NOMO-1 (cell line): Measurements from ENCODE around the gene ZNF618.
"Not testable (repeated sequence)": the region's sequence is repeated elsewhere in the genome, so short reads cannot be mapped to it uniquely, and the experiment has no call there.

Experiments used
- DNase-seq, 2 experiments: peaks; one replicate each; lab custom pipeline; 2025; ENCODE audit not compliant: unreplicated experiment in 2 of 2; lab: John Stamatoyannopoulos, UW

The ZNF618 gene

DNA sequence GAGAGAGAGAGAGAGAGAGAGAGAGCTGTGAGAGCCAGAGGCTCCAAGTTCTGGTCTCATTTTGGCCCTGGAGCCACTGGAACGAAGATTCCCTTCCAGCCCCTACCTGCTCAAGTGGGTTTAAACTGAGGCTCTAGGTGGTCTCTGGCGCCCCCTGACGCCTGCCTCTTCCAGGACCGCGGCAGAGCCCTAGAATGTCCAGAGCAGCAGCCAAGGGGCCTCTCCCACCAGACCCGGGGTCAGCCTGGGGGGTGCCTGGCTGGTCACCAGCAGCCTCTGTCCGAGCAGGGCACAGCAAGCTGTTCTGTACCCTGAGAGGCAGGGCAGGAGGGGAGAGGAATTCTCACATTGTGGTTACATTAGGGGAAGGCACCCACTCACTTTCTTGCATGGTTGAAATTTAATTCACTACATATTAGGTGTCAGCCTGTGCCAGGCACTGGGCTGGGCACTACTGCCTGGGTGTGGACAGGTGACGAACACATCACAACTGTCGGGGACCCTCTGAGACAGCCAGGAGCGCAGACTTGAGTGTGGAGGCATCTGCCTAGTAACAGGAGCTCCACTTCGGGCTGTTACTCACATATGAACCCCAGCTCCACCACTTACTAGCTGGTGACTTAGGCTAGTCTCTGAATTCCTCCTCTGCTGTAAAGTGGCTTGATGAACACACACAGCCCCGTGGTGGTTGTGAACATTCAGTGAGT, 157.4 kb downstream of the ZNF618 start:
- peak in 1 of 2 experiments; percentile 7 for DNase-seq

DNA sequence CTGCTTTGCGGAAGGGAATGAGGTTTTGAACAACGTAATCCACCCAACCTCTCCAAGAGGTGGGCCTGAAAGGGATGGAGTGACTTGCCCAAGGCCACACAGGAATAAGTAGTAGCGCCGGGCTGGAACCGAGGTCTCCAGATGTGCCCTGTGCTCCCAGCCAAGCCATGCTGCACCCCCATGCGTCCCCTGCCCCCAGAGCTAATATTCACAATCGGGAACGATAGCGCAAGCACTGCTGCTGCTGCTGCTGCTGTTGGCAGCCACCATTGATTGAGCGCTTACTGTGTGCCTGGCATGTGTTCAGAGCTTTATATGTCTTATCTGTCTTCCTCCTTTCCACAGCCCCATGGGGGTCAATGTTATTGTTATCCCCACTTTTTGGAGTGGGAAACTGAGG, 158.1 kb downstream of the ZNF618 start:
- DNase-seq, result no peak

DNA sequence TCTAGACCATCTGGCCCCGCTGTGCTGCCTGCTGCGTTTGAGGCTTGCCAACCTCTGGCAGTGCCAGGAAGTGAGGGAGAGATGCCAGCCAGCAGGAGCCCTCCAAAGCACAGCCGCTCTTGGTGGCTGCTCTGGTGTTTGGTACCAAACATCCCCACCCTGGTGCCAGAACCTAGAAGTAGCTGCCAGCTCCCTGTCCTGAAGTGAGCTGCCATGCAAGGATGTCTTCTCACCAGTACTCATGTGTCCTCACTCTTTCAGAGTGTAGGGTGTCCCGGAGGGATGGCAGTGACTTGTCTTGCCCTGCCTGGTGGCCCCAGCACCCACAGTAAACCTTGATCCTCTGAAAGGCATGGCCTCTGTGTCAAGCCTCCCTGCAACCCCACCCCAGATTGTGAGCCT, 158.6 kb downstream of the ZNF618 start:
- DNase-seq, result no peak

DNA sequence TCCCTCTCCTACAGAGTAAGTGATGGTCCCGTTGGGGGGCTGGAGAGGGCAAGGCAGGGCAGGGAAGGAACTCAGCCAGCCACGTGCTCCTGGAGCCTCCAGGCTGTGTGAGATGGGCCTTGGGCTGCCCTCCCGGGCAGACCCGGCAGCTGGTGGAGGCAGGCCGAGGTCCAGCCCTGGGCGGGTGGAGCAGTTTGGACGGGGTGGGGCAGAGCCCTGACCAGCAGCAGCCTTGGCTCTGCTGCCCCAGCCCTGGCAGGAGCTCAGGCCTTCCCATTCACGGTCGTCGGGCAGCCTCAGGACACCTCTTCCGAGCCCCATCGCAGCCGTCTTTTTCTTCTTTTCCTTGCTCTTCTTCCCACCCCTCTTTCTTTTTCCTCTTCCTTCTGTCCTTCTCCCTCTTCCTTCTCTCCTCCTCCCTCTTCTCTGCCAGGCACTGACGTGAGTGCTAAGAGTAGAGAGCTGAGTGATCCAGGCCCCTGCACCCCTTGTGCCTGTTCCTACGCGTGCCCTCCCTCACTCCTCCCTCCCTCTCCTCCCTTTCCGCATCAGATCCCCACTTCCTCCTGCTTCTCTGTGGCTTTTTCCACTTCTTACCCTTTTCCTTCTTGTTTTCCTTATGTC, 159.2 kb downstream of the ZNF618 start:
- DNase-seq, result no peak

DNA sequence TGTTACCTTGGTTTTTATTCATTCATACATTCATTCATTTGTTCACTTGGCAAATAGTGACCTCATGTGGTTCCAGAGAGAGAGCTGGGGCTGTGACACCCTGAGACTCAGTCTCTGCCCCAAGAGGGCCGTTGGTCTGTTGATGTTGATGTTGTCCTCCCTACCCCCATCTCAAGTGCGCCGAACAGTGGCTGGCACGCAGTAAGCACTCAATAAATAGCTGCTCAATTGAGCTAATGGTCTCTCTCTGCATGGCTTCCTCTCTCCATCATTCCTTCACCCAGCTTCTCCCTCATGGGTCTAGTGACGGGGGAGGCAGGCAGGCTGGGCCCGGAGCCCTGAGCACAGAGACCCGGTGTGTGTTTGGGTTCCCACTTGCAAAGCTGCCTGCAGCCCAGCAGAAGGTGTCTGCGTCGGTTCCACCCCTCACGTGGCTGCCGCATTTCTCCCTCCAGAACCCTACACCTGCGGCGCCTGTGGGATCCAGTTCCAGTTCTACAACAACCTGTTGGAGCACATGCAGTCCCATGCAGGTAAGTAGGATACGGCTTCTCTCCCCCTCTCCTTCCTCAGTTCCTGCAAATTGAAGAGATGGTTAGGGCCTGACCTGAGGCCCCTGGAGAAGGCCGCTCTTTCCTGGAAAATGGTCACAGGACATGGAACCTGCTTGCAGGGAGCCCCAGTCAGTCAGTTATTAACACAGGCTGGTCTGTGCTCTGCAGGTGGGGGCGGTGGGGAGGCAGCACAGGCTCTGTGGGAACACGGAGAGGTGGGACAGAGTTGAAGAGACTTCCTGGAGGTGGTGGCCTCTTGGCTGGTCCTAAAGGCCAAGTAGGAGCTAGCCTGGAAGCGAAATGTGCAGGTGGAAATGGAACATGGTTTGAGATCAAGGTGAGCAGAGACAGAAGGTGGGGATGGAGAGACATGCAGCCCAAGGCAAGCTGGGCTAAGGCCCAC, 160.0 kb downstream of the ZNF618 start:
- no peak for DNase-seq

DNA sequence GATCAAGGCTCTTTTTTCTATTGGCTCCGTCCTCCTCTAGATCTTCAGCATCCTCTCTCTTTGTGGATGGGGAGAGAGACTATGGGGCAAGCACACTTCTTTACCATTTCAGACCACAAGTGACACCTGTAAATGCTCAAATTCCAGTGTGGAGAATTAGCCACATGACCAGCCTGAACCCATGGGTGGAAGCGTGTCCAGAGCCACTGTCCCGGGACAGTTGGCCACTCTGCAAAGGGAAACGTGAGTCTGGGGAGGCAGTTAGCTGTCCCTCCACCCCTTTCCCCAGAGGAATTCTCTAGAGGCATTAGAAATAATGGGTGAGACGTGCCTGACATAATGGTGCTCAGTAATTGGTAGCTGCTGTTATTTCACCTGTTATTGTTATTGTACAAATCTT, 161.1 kb downstream of the ZNF618 start:
- DNase-seq, result no peak

DNA sequence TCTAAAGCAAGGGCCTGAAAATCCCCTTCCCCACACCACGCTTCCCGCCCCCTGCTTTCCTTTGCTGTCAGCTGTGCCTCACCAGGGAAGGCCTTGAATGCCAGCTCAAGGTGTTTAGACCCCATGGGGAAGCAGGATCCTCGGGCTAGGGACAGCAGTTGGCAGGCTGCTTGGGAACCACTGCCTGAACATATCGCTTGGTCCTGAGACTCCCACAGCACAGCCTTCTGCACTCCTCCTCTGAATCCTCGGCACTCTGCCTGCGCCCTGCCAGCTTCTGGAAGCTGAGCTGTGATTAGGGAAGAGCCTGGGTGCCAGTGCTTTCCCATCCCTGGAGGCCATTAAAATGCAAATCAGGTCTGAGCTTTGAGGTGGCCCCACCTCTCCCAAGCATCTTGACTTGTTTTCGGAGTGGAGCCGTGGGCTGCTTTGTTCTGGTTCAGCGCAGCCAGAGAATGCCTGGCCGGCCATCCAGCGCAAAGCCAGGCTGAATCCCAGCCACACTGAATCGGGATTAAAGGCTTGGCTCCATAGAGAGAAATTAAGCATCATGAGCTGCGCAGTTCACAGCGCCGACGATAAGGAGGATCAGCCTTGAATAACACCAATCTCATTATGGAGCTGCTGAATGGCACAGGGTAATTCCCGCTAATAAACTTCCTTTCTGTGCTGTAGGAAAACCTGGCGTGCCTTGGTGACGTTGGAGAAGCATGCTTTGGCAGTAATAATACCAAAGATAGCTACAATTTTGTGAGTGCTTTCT, 162.0 kb downstream of the ZNF618 start:
- no peak for DNase-seq

DNA sequence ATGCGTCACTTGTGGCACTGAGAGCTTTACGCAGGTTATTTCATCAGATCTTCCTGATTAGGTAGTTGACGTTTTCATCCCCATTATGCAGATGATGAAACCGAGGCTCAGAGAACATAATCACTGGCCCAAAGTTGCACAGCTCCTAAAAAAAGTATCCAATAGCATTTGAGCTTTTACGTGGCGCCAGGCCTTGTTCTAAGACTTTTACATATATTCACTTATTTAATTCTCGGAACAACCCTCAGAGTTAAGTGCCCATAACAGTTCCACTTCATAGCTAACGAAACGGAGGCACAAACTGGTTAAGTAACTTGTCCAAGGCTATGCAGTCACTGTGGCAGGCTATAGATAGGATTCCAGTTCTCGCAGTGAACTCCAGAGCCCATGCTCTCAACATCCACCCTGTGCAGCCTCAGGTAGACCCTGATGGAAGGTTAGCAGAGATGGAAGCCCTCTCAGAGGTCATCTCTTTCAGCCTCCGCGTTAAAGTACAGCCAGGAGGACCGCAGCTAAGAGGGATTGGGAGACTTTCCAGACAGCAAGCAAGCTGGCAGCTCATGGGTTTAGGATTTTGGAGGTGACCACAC, 162.7 kb downstream of the ZNF618 start:
- no peak for DNase-seq

DNA sequence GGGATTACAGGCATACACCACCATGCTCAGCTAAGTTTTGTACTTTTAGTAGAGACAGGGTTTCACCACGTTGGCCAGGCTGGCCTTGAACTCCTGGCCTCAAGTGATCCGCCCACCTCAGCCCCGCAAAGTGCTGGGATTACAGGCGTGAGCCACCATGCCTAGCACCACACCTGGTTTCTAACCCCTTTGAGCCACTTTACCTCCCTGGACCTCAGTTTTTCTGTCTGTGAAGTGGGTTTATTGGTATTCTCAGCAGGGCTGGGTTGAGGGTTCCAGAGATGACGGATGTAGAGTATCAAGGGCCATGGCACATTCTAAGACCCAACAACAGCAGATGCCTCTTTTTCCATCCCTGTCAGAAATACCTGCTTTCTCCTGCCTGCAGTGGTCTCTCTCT, 163.4 kb downstream of the ZNF618 start:
- no peak for DNase-seq

DNA sequence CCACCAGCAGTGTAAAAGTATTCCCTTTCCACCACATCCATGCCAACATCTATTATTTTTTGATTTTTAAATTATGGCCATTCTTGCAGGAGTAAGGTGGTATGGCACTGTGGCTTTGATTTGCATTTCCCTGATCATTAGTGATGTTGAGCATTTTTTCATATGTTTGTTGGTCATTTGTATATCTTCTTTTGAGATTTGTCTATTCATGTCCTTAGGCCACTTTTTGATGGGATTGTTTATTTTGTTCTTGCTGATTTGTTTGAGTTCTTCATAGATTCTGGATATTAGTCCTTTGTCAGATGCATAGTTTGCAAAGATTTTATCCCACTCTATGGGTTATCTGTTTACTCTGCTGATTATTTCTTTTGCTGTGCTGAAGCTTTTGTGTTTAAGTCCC, 167.6 kb downstream of the ZNF618 start:
- DNase-seq, result not testable (repeated sequence)

DNA sequence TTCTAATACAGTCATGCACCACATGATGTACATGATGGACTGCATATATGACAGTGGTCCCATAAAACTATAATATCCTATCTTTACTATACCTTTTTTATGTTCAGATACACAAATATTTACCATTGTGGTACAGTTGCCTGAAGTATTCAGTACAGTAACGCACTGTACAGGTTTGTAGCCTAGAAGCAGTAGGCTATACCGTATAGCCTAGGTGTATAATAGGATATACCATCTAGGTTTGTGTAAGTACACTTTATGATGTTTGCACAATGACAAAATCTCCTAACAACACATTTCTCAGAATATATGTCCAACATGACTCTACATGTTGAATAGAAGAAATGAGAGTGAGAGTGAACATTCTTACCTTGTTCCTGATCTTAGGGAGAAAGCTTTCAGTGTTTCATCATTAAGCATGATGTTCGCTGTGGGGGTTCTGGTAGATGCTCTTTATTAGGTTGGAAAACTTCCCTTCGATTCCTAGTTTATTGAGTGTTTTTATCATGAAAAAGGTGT, 170.2 kb downstream of the ZNF618 start:
- DNase-seq, result no peak

DNA sequence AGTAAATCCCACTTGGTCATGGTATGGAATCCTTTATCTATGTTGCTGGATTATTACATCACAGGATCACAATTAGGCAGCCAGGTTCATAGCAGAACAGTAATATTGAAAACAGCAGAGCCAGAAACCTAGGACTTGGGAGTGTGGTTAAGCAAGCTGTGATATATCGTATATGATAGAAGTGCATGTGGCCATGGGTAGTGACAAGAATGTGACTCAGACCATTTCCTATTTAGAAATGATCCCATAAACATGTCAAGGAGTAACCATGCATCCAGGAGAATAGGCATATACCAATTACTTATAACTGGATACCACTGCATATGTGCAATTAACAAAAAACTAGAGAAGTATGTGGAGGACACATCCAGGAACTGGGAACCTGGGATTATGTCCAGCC, 170.8 kb downstream of the ZNF618 start:
- DNase-seq, result no peak

DNA sequence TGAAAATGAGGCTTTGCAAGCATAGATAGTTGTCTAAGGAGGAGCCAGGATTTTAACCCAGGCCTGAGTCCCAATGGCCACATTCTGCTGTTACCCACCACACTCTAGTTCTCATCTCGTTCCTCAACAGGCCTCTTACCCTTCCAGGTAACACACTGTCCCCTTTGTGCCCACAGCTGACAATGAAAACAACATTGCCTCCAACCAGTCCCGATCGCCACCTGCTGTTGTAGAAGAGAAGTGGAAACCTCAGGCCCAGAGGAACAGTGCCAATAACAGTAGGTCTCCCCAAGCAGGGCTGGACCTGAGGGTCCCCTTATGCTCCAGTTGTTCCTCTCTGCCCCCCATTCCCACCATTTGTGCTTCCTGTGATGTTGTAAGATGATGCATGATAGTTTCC, 171.6 kb downstream of the ZNF618 start:
- DNase-seq, result no peak

DNA sequence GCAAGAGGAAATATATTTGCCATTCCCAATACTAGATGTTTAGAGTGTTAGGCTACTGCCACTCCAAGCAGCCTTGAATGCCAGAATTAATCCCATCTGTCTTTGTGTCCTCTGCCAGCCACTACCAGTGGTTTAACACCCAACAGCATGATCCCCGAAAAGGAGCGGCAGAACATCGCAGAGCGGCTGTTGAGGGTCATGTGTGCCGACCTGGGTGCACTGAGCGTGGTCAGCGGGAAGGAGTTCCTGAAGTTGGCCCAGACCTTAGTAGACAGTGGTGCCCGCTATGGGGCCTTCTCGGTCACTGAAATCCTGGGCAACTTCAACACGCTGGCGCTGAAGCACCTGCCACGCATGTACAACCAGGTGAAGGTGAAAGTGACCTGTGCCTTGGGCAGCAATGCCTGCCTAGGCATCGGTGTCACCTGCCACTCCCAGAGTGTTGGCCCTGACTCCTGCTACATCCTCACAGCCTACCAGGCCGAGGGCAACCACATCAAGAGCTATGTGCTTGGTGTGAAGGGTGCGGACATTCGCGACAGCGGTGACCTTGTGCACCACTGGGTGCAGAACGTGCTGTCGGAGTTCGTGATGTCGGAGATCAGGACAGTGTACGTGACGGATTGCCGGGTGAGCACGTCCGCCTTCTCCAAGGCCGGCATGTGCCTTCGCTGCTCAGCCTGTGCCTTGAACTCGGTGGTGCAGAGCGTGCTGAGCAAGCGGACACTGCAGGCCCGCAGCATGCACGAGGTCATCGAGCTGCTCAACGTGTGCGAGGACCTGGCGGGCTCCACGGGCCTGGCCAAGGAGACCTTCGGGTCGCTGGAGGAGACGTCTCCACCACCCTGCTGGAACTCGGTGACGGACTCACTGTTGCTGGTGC, 172.7 kb downstream of the ZNF618 start:
- DNase-seq, result no peak

DNA sequence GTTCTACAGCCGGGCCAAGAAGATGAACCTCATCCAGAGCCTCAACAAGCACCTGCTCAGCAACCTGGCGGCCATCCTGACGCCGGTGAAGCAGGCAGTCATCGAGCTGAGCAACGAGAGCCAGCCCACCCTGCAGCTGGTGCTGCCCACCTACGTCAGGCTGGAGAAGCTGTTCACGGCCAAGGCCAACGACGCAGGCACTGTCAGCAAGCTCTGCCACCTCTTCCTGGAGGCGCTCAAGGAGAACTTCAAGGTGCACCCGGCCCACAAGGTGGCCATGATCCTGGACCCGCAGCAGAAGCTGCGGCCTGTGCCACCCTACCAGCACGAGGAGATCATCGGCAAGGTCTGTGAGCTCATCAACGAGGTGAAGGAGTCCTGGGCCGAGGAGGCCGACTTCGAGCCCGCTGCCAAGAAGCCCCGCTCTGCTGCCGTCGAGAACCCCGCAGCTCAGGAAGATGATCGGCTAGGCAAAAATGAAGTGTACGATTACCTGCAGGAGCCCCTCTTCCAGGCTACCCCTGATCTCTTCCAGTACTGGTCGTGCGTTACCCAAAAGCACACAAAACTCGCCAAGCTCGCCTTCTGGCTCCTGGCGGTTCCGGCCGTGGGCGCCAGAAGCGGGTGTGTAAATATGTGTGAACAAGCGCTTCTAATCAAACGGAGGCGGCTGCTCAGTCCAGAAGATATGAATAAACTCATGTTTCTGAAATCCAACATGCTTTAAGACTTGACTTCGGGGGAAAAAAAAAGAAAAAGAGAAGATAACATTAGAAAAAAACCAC, 173.5 kb downstream of the ZNF618 start:
- no peak for DNase-seq

DNA sequence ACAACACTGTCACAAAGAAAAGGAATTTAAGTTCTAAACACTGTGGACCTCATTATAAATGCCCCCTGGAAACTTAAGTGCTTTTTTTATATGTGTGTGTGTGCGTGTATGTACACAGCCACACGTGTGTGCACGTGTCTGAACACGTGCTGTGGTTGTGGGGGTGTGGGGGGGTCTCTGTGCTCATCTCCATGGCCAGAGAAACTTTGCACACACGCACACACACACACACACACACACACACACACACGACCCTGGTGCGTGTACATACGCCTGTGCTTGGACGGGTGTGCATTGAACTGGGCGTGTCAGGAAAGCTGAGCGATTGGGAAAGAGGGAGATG, 174.1 kb downstream of the ZNF618 start:
- no peak for DNase-seq

DNA sequence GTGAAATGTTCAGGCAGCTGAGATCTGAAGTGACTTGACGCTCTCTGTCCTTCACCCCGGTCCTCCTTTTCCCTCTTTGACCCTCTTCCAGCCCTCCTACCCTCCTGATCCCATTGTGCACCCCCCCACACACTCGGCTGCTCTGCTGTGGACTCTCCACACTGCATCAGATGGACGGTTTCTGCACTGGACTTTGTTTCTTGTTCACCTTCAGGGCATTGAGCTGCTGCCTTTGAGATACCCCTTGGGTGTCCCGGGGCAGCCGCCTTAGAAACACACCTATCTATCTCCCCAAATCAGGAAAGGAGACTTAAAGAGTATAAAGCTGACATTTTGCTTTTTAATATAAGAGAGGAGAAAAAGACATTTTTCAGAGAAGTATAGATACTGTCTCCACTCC, 174.5 kb downstream of the ZNF618 start:
- no peak for DNase-seq

DNA sequence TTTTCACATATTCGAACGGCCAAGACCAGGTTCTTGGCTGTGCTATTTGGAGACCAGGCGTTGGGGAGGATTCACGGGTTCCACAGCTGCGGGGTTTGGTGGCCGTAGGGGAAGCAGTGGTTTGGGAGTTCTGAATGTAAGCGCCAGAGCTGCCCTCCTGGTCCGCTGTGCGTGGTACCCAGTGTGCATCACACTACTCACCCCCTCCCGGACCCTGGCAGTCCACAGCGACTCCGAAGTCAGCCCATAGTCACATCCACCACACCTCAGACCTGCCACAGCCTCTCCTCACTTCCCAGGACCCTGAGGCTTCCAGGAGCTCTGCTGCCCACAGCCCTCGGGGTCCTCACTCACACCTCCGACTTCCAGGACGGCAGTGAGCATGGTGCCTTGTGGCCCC, 175.2 kb downstream of the ZNF618 start:
- no peak for DNase-seq

DNA sequence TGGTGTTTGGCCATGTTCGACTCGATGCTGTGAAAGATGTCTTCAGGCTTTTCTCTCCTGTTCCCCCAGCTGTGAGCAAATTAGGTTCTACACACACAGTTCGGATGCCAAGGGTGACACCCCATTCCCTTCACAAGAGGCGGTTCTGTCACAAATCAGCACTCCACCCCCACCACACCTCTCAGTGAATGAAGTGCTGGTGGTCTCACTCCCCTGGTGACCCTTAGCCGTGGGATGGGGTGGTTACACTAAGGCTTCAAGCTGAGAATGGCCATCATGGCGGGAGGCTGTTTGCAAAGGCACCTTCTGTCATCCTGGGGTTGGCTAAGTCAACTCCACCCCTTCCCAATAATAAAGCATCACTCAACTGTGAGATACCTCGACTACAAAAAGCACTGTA, 175.6 kb downstream of the ZNF618 start:
- no peak for DNase-seq
